Stimulated activated CD4-positive, alpha-beta T cell treated with anti-CD3 and anti-CD28 coated beads, Interleukin-12 subunit alpha, Interleukin-12 subunit beta, amount 100 ng/mL, for 24 hours (primary cell): ENCODE data around the gene ARID3A.
A peak's percentile ranks its signal among the peaks of the same experiment; 100 is the strongest.
"Not testable (repeated sequence)": the region's sequence is repeated elsewhere in the genome, so short reads cannot be mapped to it uniquely, and the experiment has no call there.

ENCODE experiments used
- DNase-seq, 2 experiments: peaks; one replicate each; pipeline ENCODE4 v3.0.0-alpha.2; 2020; ENCODE audit warnings: low read depth in 2 of 2

Gene ARID3A

DNA sequence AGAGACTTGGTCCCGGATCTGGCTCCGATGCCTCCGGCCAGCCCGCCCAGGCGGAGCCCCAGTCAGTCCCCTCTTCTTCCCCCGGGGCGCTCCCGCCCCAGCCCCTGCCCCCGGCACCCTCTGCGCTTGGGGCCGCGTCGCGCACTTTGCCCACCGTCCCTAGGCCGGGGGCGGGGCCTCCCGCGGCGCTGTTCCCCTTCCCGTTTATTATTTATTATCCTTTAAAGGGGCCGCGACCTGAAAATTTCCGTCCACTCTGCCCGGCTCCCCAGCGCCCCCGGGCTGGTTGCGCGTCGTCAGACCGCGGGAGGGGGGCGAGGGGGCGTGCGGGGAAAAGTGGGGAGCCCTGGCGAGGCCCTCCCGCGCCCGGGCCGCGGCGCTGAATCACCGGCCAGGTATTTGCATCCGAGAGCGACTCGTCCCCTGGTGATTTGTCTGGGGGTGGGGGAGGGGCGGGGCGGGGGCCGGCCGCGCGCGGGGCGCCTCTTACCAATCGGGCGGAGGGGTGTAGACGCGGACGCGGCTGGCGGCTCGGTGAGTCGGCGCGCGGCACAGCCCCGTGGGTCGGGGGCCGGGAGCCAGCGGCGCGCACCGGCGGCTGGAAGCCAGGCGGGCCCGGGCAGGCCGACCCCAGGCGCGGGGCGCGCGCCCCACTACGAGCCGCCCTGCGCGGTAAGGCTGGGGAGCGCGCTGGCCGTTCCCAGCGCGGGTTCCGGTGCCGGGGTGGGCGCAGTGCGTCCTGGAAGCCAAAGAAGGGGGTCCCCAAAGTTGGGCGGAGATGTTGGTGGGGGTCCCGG is at the start of gene ARID3A:
Gene ARID3A (plus strand): TSS at position 510 of the 797 bp plus-strand sequence. CDS start 3,494 bp downstream, outside the sequence.
- peak; percentile 52 to 65 for DNase-seq

DNA sequence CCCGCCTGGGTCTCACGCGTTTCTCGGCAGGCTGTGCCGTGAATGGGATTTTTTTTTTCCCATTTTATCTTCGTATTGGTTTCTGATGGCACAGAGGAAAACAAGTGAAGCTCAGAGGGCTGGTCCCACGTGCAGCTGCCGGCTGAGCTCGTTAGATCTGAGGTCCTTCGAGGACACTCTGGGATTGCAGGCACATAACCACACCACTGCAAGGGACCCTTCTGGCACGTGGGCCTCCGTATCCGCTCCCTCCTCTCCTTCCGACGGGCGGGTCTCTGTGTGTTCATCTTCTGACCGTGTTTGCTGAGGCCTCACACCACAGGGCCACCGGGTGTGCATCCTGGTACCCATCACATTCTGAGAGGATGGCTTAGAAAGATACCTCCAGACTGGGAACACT is 49.7 kb upstream of the ARID3A start:
- no peak for DNase-seq

GRCh38 chr19:876780-877314 is 49.0 kb upstream of the ARID3A start:
- no peak for DNase-seq

GRCh38 chr19:877992-878660 is 47.7 kb upstream of the ARID3A start:
- not testable (repeated sequence) for DNase-seq

DNA sequence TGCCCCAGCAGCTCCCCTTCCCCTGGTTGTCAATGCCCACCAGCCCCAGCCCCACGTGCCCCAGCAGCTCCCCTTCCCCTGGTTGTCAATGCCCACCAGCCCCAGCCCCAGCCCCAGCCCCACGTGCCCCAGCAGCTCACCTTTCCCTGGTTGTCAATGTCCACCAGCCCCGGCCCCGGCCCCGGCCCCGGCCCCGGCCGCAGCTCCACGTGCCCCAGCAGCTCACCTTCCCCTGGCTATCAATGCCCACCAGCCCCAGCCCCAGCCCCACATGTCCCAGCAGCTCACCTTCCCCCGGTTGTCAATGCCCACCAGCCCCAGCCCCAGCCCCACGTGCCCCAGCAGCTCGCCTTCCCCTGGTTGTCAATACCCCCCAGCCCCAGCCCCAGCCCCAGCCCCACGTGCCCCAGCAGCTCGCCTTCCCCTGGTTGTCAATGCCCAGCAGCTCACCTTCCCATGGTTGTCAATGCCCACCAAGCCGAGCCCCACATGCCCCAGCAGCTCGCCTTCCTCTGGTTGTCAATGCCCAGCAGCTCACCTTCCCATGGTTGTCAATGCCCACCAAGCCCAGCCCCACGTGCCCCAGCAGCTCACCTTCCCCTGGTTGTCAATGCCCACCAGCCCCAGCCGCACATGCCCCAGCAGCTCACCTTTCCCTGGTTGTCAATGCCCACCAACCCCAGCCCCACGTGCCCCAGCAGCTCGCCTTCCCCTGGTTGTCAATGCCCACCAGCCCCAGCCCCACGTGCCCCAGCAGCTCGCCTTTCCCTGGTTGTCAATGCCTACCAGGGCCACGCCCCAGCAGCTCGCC is 46.9 kb upstream of the ARID3A start:
- not testable (repeated sequence) for DNase-seq

- DNase-seq = no peak
These were observed 46.0 kb upstream of the ARID3A start for GRCh38 chr19:879711-880438.

DNA sequence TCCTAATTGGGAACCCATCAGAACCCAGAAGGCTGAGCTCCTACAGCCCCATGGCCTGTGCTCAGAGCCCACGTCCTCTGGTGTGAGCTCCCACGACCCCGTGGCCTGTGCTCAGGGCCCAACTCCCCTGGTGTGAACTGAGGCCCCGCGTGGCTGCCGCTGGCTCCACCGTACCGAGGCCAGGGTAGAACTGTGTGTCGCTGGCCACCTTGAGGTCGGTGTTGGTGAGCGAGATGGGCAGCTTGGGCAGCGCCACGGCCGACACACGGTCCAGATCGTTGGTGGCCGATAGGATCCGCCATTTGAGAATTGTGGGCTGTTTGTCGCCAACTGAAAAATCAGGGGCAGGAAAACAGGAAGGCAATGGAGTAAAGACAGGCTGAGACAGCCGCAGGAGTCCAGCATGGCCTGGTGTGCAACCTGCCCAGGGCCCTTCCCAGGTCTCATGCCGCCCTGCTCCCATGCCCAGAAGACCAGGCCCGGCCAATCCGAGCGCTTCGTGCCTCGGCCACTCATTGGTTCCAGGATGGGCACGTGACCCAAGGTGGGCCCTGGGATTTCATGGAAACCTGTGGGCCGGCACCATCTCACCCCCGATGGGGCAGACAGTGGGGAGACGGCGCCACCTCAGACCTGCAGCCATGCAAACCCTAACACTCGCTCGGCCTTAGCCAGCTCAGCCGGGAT is 44.3 kb upstream of the ARID3A start:
- no peak for DNase-seq

- no peak for DNase-seq
These were observed 42.9 kb upstream of the ARID3A start for GRCh38 chr19:882871-883497.

GRCh38 chr19:883661-884211 is 42.1 kb upstream of the ARID3A start:
- DNase-seq = no peak

GRCh38 chr19:884420-885211 is 41.2 kb upstream of the ARID3A start:
- no peak for DNase-seq

- no peak for DNase-seq
These were observed 40.2 kb upstream of the ARID3A start for GRCh38 chr19:885536-886224.

DNA sequence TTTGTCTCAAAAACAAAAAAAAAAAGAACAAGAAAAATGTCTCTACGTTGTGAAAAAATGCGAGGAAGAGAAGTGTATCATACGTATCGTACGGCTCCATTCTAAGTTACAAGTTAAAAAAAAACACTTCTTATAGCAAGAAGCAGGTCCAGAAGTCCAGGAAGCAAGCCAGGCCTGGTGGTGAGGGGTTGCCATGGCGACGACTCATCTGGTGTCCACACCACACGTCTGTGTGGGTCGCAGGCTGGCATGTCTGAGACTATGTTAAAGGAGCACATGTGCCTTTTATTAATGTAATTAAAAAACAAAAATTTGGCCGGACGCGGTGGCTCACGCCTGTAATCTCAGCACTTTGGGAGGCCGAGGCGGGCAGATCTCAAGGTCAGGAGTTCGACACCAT is 38.8 kb upstream of the ARID3A start:
- no peak for DNase-seq

GRCh38 chr19:887599-887998 is 38.2 kb upstream of the ARID3A start:
- no peak for DNase-seq

DNA sequence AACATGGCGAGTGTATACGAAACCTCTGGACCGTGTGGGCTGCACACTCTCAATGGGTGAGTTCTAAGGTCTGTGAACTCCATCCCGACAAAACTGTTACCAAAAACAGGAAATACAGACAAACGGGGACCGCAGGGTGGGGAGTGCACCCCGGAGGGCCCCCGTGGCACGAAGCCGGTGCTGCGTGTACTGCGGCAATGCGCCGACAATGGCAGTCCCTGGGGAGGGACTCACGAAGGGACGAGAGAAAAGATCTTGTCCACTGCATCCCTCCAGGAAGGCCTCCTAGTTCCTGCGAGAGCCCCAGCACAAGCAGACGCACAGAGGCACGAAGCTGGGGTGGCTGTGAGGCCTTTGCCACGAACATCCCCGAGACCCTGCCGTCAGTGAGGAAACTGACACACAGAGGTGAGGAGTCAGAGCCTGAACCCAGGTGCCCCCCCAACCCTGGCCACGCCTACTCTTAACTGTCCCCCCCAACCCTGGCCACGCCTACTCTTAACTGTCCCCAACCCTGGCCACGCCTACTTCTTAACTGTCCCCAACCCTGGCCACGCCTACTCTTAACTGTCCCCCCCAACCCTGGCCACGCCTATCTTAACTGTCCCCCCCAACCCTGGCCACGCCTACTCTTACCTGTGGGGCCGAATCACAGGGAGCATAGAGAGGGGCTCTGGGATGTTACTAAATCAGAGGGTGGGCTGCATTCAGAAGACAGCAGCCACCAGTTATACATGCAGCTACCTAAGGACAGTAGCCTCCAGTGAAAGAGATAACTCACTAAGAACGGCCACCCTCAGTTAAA is 37.1 kb upstream of the ARID3A start:
- no peak for DNase-seq

GRCh38 chr19:889662-890295 is 36.1 kb upstream of the ARID3A start:
- no peak for DNase-seq

DNA sequence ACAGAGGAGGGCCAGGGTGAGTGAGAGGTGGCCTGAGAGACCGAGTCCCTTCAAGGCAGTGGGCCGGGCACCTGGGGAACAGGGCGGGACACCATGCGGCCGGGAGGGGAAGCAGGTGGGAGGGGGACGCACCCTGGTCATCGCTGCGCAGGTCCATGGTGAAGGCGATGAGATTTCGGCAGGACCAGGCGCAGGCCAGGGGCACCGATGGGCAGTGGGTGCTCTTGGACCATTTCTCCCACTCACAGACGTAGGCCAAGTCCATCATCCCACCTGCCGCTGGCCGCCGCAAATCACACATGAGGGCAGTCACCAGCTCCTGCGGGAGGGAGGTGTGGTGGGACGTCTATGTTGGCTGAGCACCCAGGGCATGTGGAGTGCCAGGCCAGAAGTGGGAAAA is 35.0 kb upstream of the ARID3A start:
- no peak for DNase-seq
